H9 (cell line): ENCODE measurements around the gene ALAS1. TPM values are rescaled to one million over a fixed set of nuclear protein-coding genes. Genes with fewer than 3 reads are reported as not detected.

Source experiments
- DNase-seq: peaks from one replicate; pipeline ENCODE4 v3.0.0-alpha.2; 2017
- H2AFZ ChIP-seq: one replicate; pipeline ENCODE4 v1.6.1; 2013; ENCODE audit warnings: mild to moderate bottlenecking, low read length, control low read depth, moderate library complexity
- H2AK5ac ChIP-seq: 2 replicates; pipeline ENCODE4 v1.6.1; 2013; ENCODE audit warnings: low read length, control low read depth, mixed read lengths; ENCODE audit not compliant: insufficient read length
- H2BK120ac ChIP-seq: one replicate; pipeline ENCODE4 v1.6.1; 2013; ENCODE audit warnings: low read depth, mild to moderate bottlenecking, low read length, control low read depth, inconsistent platforms; ENCODE audit not compliant: poor library complexity, severe bottlenecking
- H2BK12ac ChIP-seq: 2 replicates; pipeline ENCODE4 v1.6.1; 2013; ENCODE audit warnings: low read length, control low read depth, mixed read lengths, low read depth; ENCODE audit not compliant: insufficient read length
- H2BK15ac ChIP-seq: 2 replicates; pipeline ENCODE4 v1.6.1; 2013; ENCODE audit warnings: low read depth, low read length, control low read depth
- H2BK20ac ChIP-seq: one replicate; pipeline ENCODE4 v1.6.1; 2013; ENCODE audit warnings: low read depth, mild to moderate bottlenecking, low read length, control low read depth, inconsistent platforms; ENCODE audit not compliant: poor library complexity, severe bottlenecking
- H2BK5ac ChIP-seq: 2 replicates; pipeline ENCODE4 v1.6.1; 2013; ENCODE audit warnings: low read length, control low read depth, mixed read lengths; ENCODE audit not compliant: insufficient read length
- H3K14ac ChIP-seq: 2 replicates; pipeline ENCODE4 v1.6.1; 2013; ENCODE audit warnings: low read length, control low read depth; ENCODE audit not compliant: insufficient read depth
- H3K18ac ChIP-seq: 2 replicates; pipeline ENCODE4 v1.6.1; 2013; ENCODE audit warnings: low read depth, mild to moderate bottlenecking, mixed read lengths, low read length, control low read depth; ENCODE audit not compliant: insufficient read length
- H3K23ac ChIP-seq: 2 replicates; pipeline ENCODE4 v1.6.1; 2013; ENCODE audit warnings: low read length, control low read depth, mixed read lengths, low read depth; ENCODE audit not compliant: insufficient read length
- H3K23me2 ChIP-seq: 2 replicates; pipeline ENCODE4 v1.6.1; 2013; ENCODE audit warnings: low read depth, mild to moderate bottlenecking, mixed read lengths, low read length, control low read depth; ENCODE audit not compliant: insufficient read length, poor library complexity, severe bottlenecking
- H3K27ac ChIP-seq: 2 replicates; pipeline ENCODE4 v1.5.1; 2013; ENCODE audit warnings: low read length, control low read depth, mixed read lengths, low read depth; ENCODE audit not compliant: insufficient read length
- H3K27me3 ChIP-seq: 2 replicates; pipeline ENCODE4 v1.6.1; 2013; ENCODE audit warnings: low read length, control low read depth, inconsistent platforms; ENCODE audit not compliant: insufficient read depth
- H3K4ac ChIP-seq: 2 replicates; pipeline ENCODE4 v1.6.1; 2013; ENCODE audit warnings: low read depth, mild to moderate bottlenecking, control low read depth, inconsistent platforms, low read length, moderate library complexity
- H3K4me1 ChIP-seq: 2 replicates; pipeline ENCODE4 v1.6.1; 2013; ENCODE audit warnings: low read length, control low read depth, inconsistent platforms; ENCODE audit not compliant: insufficient read depth
- H3K4me2 ChIP-seq: 2 replicates; pipeline ENCODE4 v1.6.1; 2013; ENCODE audit warnings: low read length, control low read depth, mixed read lengths; ENCODE audit not compliant: insufficient read length, insufficient read depth
- H3K56ac ChIP-seq: 2 replicates; pipeline ENCODE4 v1.6.1; 2013; ENCODE audit warnings: low read depth, mild to moderate bottlenecking, mixed read lengths, low read length, control low read depth; ENCODE audit not compliant: insufficient read length
- H3K79me1 ChIP-seq: 2 replicates; pipeline ENCODE4 v1.6.1; 2013; ENCODE audit warnings: low read depth, mild to moderate bottlenecking, moderate library complexity, low read length, control low read depth, inconsistent platforms; ENCODE audit not compliant: insufficient read depth, poor library complexity, severe bottlenecking
- H3K79me2 ChIP-seq: 2 replicates; pipeline ENCODE4 v1.6.1; 2013; ENCODE audit warnings: low read length, control low read depth, inconsistent platforms; ENCODE audit not compliant: insufficient read depth
- H3K9ac ChIP-seq: 2 replicates; pipeline ENCODE4 v1.6.1; 2013; ENCODE audit warnings: low read length, control low read depth, mixed read lengths; ENCODE audit not compliant: insufficient read length; ENCODE audit errors: extremely low read depth
- H3K9me3 ChIP-seq: one replicate; pipeline ENCODE4 v1.6.1; 2013; ENCODE audit warnings: low read depth, low read length, inconsistent platforms; ENCODE audit not compliant: control insufficient read depth
- H3T11ph ChIP-seq: one replicate; pipeline ENCODE4 v1.6.1; 2013; ENCODE audit warnings: mild to moderate bottlenecking, low read length, control low read depth, inconsistent platforms
- H4K20me1 ChIP-seq: one replicate; pipeline ENCODE4 v1.6.1; 2013; ENCODE audit not compliant: control insufficient read depth, insufficient read length, insufficient read depth
- H4K5ac ChIP-seq: 2 replicates; pipeline ENCODE4 v1.6.1; 2013; ENCODE audit warnings: low read depth, mild to moderate bottlenecking, mixed read lengths, low read length, control low read depth; ENCODE audit not compliant: insufficient read length
- H4K8ac ChIP-seq: replicated peaks from 2 replicates; pipeline ENCODE4 v1.6.1; 2013; ENCODE audit warnings: low read length, control low read depth, mixed read lengths, low read depth; ENCODE audit not compliant: insufficient read length
- H4K91ac ChIP-seq: 2 replicates; pipeline ENCODE4 v1.6.1; 2013; ENCODE audit warnings: low read depth, mild to moderate bottlenecking, moderate library complexity, mixed read lengths, low read length, control low read depth; ENCODE audit not compliant: insufficient read length
- H3K27ac Mint-ChIP-seq, 3 experiments: 2 replicates in 2 of 3; 3 replicates in 1 of 3; pipeline ENCODE4 v1.8.0; 2020 to 2021; ENCODE audit warnings: mixed read lengths in 3 of 3, mild to moderate bottlenecking in 1 of 3, moderate library complexity in 1 of 3
- H3K27me3 Mint-ChIP-seq: 2 replicates; pipeline ENCODE4 v1.8.0; 2021; ENCODE audit warnings: low read depth, mild to moderate bottlenecking, moderate library complexity, mixed read lengths
- H3K36me3 Mint-ChIP-seq, 3 experiments: 2 replicates in 2 of 3; 3 replicates in 1 of 3; pipeline ENCODE4 v1.8.0; 2020 to 2021; ENCODE audit warnings: low read depth in 3 of 3, mixed read lengths in 3 of 3; ENCODE audit not compliant: insufficient read depth in 1 of 3
- H3K4me1 Mint-ChIP-seq, 2 experiments: 2 replicates each; pipeline ENCODE4 v1.8.0; 2020; ENCODE audit warnings: mixed read lengths in 2 of 2
- H3K4me3 Mint-ChIP-seq, 2 experiments: 2 replicates in 1 of 2; 3 replicates in 1 of 2; pipeline ENCODE4 v1.8.0; 2020 to 2021; ENCODE audit warnings: mild to moderate bottlenecking in 2 of 2, mixed read lengths in 2 of 2, moderate library complexity in 1 of 2
- H3K9me3 Mint-ChIP-seq, 2 experiments: 2 replicates in 1 of 2; 3 replicates in 1 of 2; pipeline ENCODE4 v1.8.0; 2020; ENCODE audit warnings: mild to moderate bottlenecking in 2 of 2, mixed read lengths in 2 of 2, moderate library complexity in 1 of 2
- WGBS: extraction: QIAGEN DNeasy Blood & Tissue Kit; methylation state at CpG from one replicate; pipeline ENCODE4 v1.1.7; 2013; ENCODE audit warnings: missing lambda C conversion rate, low lambda C conversion rate, mixed read lengths; ENCODE audit not compliant: insufficient read length; ENCODE audit errors: extremely low coverage; 5-methylcytosine and 5-hydroxymethylcytosine counted together
- total RNA-seq: library from RNA; stranded (reverse); gene quantifications from 2 replicates; pipeline ENCODE4 v1.2.1, GENCODE V29; 2021
- TF ChIP-seq, protein P1 (sequence below): fragments of 200-600 bp; sonication (generic); conservative IDR thresholded peaks from 3 replicates; pipeline ENCODE4 v1.8.0; 2021; ENCODE audit warnings: antibody characterized with exemption, mild to moderate bottlenecking

ALAS1 gene
- total RNA-seq, 1 experiment from 2014 or later, result 39.1 TPM

DNA sequence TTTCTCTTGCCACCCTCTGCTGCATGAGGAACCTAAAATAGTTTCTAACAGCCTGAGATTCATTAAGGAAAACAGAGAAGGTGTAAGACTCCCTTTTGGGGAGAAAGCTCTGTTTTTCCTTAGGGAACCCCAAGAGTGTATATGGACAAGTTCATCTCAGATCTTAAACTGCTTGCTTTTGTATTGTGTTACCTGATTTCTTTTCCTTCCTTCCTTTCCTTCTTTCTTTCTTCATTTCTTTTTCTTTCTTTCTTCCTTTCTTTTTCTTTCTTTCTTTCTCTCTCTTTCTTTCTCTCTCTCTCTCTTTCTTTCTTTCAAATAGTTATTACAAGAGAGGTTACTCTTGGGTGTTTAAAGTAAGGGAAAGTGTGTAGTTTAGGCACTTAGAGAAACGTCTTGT, 38.5 kb upstream of the ALAS1 start:
- H3K79me1 ChIP-seq, result no peaks in the 10 kb centered on the region
- Mint-ChIP-seq H3K4me1 (peaks cover 5 to 21% of the 10 kb centered on the region in 2 experiments), H3K27ac (peak overlapping the region in 1 of 3 experiments; percentile 8; a peak in 3 of 7 replicates), H3K4me3 (no peak overlapping the region), H3K36me3 (peaks cover 0 to 4% (median 4%) of the 10 kb centered on the region in 3 experiments; a peak in 2 of 7 replicates), H3K27me3 (no peaks in the 10 kb centered on the region), H3K9me3 (peaks cover 9 to 12% of the 10 kb centered on the region in 2 experiments)
- no peak overlapping the region for H3K18ac ChIP-seq
- TF ChIP-seq, protein P1, sequence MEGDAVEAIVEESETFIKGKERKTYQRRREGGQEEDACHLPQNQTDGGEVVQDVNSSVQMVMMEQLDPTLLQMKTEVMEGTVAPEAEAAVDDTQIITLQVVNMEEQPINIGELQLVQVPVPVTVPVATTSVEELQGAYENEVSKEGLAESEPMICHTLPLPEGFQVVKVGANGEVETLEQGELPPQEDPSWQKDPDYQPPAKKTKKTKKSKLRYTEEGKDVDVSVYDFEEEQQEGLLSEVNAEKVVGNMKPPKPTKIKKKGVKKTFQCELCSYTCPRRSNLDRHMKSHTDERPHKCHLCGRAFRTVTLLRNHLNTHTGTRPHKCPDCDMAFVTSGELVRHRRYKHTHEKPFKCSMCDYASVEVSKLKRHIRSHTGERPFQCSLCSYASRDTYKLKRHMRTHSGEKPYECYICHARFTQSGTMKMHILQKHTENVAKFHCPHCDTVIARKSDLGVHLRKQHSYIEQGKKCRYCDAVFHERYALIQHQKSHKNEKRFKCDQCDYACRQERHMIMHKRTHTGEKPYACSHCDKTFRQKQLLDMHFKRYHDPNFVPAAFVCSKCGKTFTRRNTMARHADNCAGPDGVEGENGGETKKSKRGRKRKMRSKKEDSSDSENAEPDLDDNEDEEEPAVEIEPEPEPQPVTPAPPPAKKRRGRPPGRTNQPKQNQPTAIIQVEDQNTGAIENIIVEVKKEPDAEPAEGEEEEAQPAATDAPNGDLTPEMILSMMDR, result no peak
- no peak overlapping the region for H3K56ac ChIP-seq
- no peak overlapping the region for H3K9ac ChIP-seq
- H2BK5ac ChIP-seq, result no peak overlapping the region
- WGBS, result no CpG with 5 or more reads among the region's 1 CpG
- H3K23ac ChIP-seq, result no peak overlapping the region
- no peak overlapping the region for H2BK120ac ChIP-seq
- no peak overlapping the region for H3K14ac ChIP-seq
- H4K91ac ChIP-seq, result no peak overlapping the region
- DNase-seq, result no peak
- H4K8ac ChIP-seq, result no peak overlapping the region
- H3K4me2 ChIP-seq, result no peak overlapping the region
- H3K27ac ChIP-seq, result no peak overlapping the region
- no peaks in the 10 kb centered on the region; the same call in 1 of the 2 replicates for H3K4me1 ChIP-seq
- H2BK20ac ChIP-seq, result no peak overlapping the region
- H2AFZ ChIP-seq, result no peak overlapping the region
- H3T11ph ChIP-seq, result no peak overlapping the region
- peaks cover 3% of the 10 kb centered on the region for H3K23me2 ChIP-seq
- H2AK5ac ChIP-seq, result no peak overlapping the region
- H3K79me2 ChIP-seq, result no peaks in the 10 kb centered on the region
- H3K4ac ChIP-seq, result no peak overlapping the region
- no peaks in the 10 kb centered on the region for H4K20me1 ChIP-seq
- H3K9me3 ChIP-seq, result no peaks in the 10 kb centered on the region
- no peaks in the 10 kb centered on the region; the same call in 1 of the 2 replicates for H3K27me3 ChIP-seq
- no peak overlapping the region for H2BK12ac ChIP-seq
- no peak overlapping the region for H4K5ac ChIP-seq
- H2BK15ac ChIP-seq, result no peak overlapping the region
